OCI-M1 (cell line): Measurements from ENCODE around the gene RPRD1A.
"Not testable (repeated sequence)": the region's sequence is repeated elsewhere in the genome, so short reads cannot be mapped to it uniquely, and the experiment has no call there.

ENCODE experiments used
- DNase-seq: peaks from one replicate; lab custom pipeline; 2025; lab: John Stamatoyannopoulos, UW

The RPRD1A gene

GRCh38 chr18:36031407-36031806, 36.0 kb downstream of the RPRD1A start:
- DNase-seq = no peak

- no peak for DNase-seq
These were observed 38.5 kb downstream of the RPRD1A start for GRCh38 chr18:36028859-36029258.

- no peak for DNase-seq
These were observed 42.3 kb downstream of the RPRD1A start for GRCh38 chr18:36025025-36025424.

GRCh38 chr18:36024241-36024640, 43.1 kb downstream of the RPRD1A start:
- DNase-seq = not testable (repeated sequence)

GRCh38 chr18:36023336-36023735, 44.0 kb downstream of the RPRD1A start:
- DNase-seq = no peak

- DNase-seq = no peak
These were observed 47.1 kb downstream of the RPRD1A start for GRCh38 chr18:36020174-36020711.

GRCh38 chr18:36017232-36017631, 50.1 kb downstream of the RPRD1A start:
- no peak for DNase-seq

GRCh38 chr18:36015629-36016028, 51.7 kb downstream of the RPRD1A start:
- no peak for DNase-seq

GRCh38 chr18:36012891-36013290, 54.5 kb downstream of the RPRD1A start:
- DNase-seq = no peak

- no peak for DNase-seq
These were observed 58.1 kb downstream of the RPRD1A start for GRCh38 chr18:36009214-36009613.

- DNase-seq = no peak
These were observed 60.4 kb downstream of the RPRD1A start for GRCh38 chr18:36006997-36007396.

- no peak for DNase-seq
These were observed 67.4 kb downstream of the RPRD1A start for GRCh38 chr18:35999925-36000324.

- peak; percentile 3 for DNase-seq
These were observed 68.4 kb downstream of the RPRD1A start for GRCh38 chr18:35998967-35999366.

GRCh38 chr18:35993013-35993412, 74.3 kb downstream of the RPRD1A start:
- DNase-seq = no peak

- no peak for DNase-seq
These were observed 75.7 kb downstream of the RPRD1A start for GRCh38 chr18:35991696-35992095.

- no peak for DNase-seq
These were observed 83.5 kb downstream of the RPRD1A start for GRCh38 chr18:35983818-35984217.

GRCh38 chr18:35983147-35983546, 84.2 kb downstream of the RPRD1A start:
- no peak for DNase-seq

GRCh38 chr18:35982409-35983114, 84.8 kb downstream of the RPRD1A start:
- DNase-seq = no peak

- no peak for DNase-seq
These were observed 88.2 kb downstream of the RPRD1A start for GRCh38 chr18:35979112-35979511.

GRCh38 chr18:35974181-35974580, 93.2 kb downstream of the RPRD1A start:
- DNase-seq = no peak

- no peak for DNase-seq
These were observed 93.7 kb downstream of the RPRD1A start for GRCh38 chr18:35973650-35974049.

- DNase-seq = peak; percentile 96
These were observed 95.0 kb downstream of the RPRD1A start, which contains the start of gene RMP24 for GRCh38 chr18:35972197-35973000. Gene RMP24, plus strand, starts transcription at chr18:35972679.

- no peak for DNase-seq
These were observed 95.6 kb downstream of the RPRD1A start for GRCh38 chr18:35971661-35972196.
